H9 (cell line): Measurements from ENCODE around the gene ZNF718. TPM values are rescaled to one million over a fixed set of nuclear protein-coding genes. Genes with fewer than 3 reads are reported as not detected.

ENCODE experiments used
- DNase-seq: peaks from one replicate; pipeline ENCODE4 v3.0.0-alpha.2; 2017
- H2AFZ ChIP-seq: one replicate; pipeline ENCODE4 v1.6.1; 2013; ENCODE audit warnings: mild to moderate bottlenecking, low read length, control low read depth, moderate library complexity
- H2AK5ac ChIP-seq: 2 replicates; pipeline ENCODE4 v1.6.1; 2013; ENCODE audit warnings: low read length, control low read depth, mixed read lengths; ENCODE audit not compliant: insufficient read length
- H2BK120ac ChIP-seq: one replicate; pipeline ENCODE4 v1.6.1; 2013; ENCODE audit warnings: low read depth, mild to moderate bottlenecking, low read length, control low read depth, inconsistent platforms; ENCODE audit not compliant: poor library complexity, severe bottlenecking
- H2BK12ac ChIP-seq: 2 replicates; pipeline ENCODE4 v1.6.1; 2013; ENCODE audit warnings: low read length, control low read depth, mixed read lengths, low read depth; ENCODE audit not compliant: insufficient read length
- H2BK15ac ChIP-seq: 2 replicates; pipeline ENCODE4 v1.6.1; 2013; ENCODE audit warnings: low read depth, low read length, control low read depth
- H2BK20ac ChIP-seq: one replicate; pipeline ENCODE4 v1.6.1; 2013; ENCODE audit warnings: low read depth, mild to moderate bottlenecking, low read length, control low read depth, inconsistent platforms; ENCODE audit not compliant: poor library complexity, severe bottlenecking
- H2BK5ac ChIP-seq: 2 replicates; pipeline ENCODE4 v1.6.1; 2013; ENCODE audit warnings: low read length, control low read depth, mixed read lengths; ENCODE audit not compliant: insufficient read length
- H3K14ac ChIP-seq: 2 replicates; pipeline ENCODE4 v1.6.1; 2013; ENCODE audit warnings: low read length, control low read depth; ENCODE audit not compliant: insufficient read depth
- H3K18ac ChIP-seq: 2 replicates; pipeline ENCODE4 v1.6.1; 2013; ENCODE audit warnings: low read depth, mild to moderate bottlenecking, mixed read lengths, low read length, control low read depth; ENCODE audit not compliant: insufficient read length
- H3K23ac ChIP-seq: 2 replicates; pipeline ENCODE4 v1.6.1; 2013; ENCODE audit warnings: low read length, control low read depth, mixed read lengths, low read depth; ENCODE audit not compliant: insufficient read length
- H3K23me2 ChIP-seq: 2 replicates; pipeline ENCODE4 v1.6.1; 2013; ENCODE audit warnings: low read depth, mild to moderate bottlenecking, mixed read lengths, low read length, control low read depth; ENCODE audit not compliant: insufficient read length, poor library complexity, severe bottlenecking
- H3K27ac ChIP-seq: 2 replicates; pipeline ENCODE4 v1.5.1; 2013; ENCODE audit warnings: low read length, control low read depth, mixed read lengths, low read depth; ENCODE audit not compliant: insufficient read length
- H3K27me3 ChIP-seq: 2 replicates; pipeline ENCODE4 v1.6.1; 2013; ENCODE audit warnings: low read length, control low read depth, inconsistent platforms; ENCODE audit not compliant: insufficient read depth
- H3K4ac ChIP-seq: 2 replicates; pipeline ENCODE4 v1.6.1; 2013; ENCODE audit warnings: low read depth, mild to moderate bottlenecking, control low read depth, inconsistent platforms, low read length, moderate library complexity
- H3K4me1 ChIP-seq: 2 replicates; pipeline ENCODE4 v1.6.1; 2013; ENCODE audit warnings: low read length, control low read depth, inconsistent platforms; ENCODE audit not compliant: insufficient read depth
- H3K4me2 ChIP-seq: 2 replicates; pipeline ENCODE4 v1.6.1; 2013; ENCODE audit warnings: low read length, control low read depth, mixed read lengths; ENCODE audit not compliant: insufficient read length, insufficient read depth
- H3K56ac ChIP-seq: 2 replicates; pipeline ENCODE4 v1.6.1; 2013; ENCODE audit warnings: low read depth, mild to moderate bottlenecking, mixed read lengths, low read length, control low read depth; ENCODE audit not compliant: insufficient read length
- H3K79me1 ChIP-seq: 2 replicates; pipeline ENCODE4 v1.6.1; 2013; ENCODE audit warnings: low read depth, mild to moderate bottlenecking, moderate library complexity, low read length, control low read depth, inconsistent platforms; ENCODE audit not compliant: insufficient read depth, poor library complexity, severe bottlenecking
- H3K79me2 ChIP-seq: 2 replicates; pipeline ENCODE4 v1.6.1; 2013; ENCODE audit warnings: low read length, control low read depth, inconsistent platforms; ENCODE audit not compliant: insufficient read depth
- H3K9ac ChIP-seq: 2 replicates; pipeline ENCODE4 v1.6.1; 2013; ENCODE audit warnings: low read length, control low read depth, mixed read lengths; ENCODE audit not compliant: insufficient read length; ENCODE audit errors: extremely low read depth
- H3K9me3 ChIP-seq: one replicate; pipeline ENCODE4 v1.6.1; 2013; ENCODE audit warnings: low read depth, low read length, inconsistent platforms; ENCODE audit not compliant: control insufficient read depth
- H3T11ph ChIP-seq: one replicate; pipeline ENCODE4 v1.6.1; 2013; ENCODE audit warnings: mild to moderate bottlenecking, low read length, control low read depth, inconsistent platforms
- H4K20me1 ChIP-seq: one replicate; pipeline ENCODE4 v1.6.1; 2013; ENCODE audit not compliant: control insufficient read depth, insufficient read length, insufficient read depth
- H4K5ac ChIP-seq: 2 replicates; pipeline ENCODE4 v1.6.1; 2013; ENCODE audit warnings: low read depth, mild to moderate bottlenecking, mixed read lengths, low read length, control low read depth; ENCODE audit not compliant: insufficient read length
- H4K8ac ChIP-seq: replicated peaks from 2 replicates; pipeline ENCODE4 v1.6.1; 2013; ENCODE audit warnings: low read length, control low read depth, mixed read lengths, low read depth; ENCODE audit not compliant: insufficient read length
- H4K91ac ChIP-seq: 2 replicates; pipeline ENCODE4 v1.6.1; 2013; ENCODE audit warnings: low read depth, mild to moderate bottlenecking, moderate library complexity, mixed read lengths, low read length, control low read depth; ENCODE audit not compliant: insufficient read length
- H3K27ac Mint-ChIP-seq, 3 experiments: 2 replicates in 2 of 3; 3 replicates in 1 of 3; pipeline ENCODE4 v1.8.0; 2020 to 2021; ENCODE audit warnings: mixed read lengths in 3 of 3, mild to moderate bottlenecking in 1 of 3, moderate library complexity in 1 of 3
- H3K27me3 Mint-ChIP-seq: 2 replicates; pipeline ENCODE4 v1.8.0; 2021; ENCODE audit warnings: low read depth, mild to moderate bottlenecking, moderate library complexity, mixed read lengths
- H3K36me3 Mint-ChIP-seq, 3 experiments: 2 replicates in 2 of 3; 3 replicates in 1 of 3; pipeline ENCODE4 v1.8.0; 2020 to 2021; ENCODE audit warnings: low read depth in 3 of 3, mixed read lengths in 3 of 3; ENCODE audit not compliant: insufficient read depth in 1 of 3
- H3K4me1 Mint-ChIP-seq, 2 experiments: 2 replicates each; pipeline ENCODE4 v1.8.0; 2020; ENCODE audit warnings: mixed read lengths in 2 of 2
- H3K4me3 Mint-ChIP-seq, 2 experiments: 2 replicates in 1 of 2; 3 replicates in 1 of 2; pipeline ENCODE4 v1.8.0; 2020 to 2021; ENCODE audit warnings: mild to moderate bottlenecking in 2 of 2, mixed read lengths in 2 of 2, moderate library complexity in 1 of 2
- H3K9me3 Mint-ChIP-seq, 2 experiments: 2 replicates in 1 of 2; 3 replicates in 1 of 2; pipeline ENCODE4 v1.8.0; 2020; ENCODE audit warnings: mild to moderate bottlenecking in 2 of 2, mixed read lengths in 2 of 2, moderate library complexity in 1 of 2
- CTCF ChIP-seq: fragments of 200-600 bp; sonication (generic); conservative IDR thresholded peaks from 3 replicates; pipeline ENCODE4 v1.8.0; 2021; ENCODE audit warnings: antibody characterized with exemption, mild to moderate bottlenecking
- WGBS: extraction: QIAGEN DNeasy Blood & Tissue Kit; methylation state at CpG from one replicate; pipeline ENCODE4 v1.1.7; 2013; ENCODE audit warnings: missing lambda C conversion rate, low lambda C conversion rate, mixed read lengths; ENCODE audit not compliant: insufficient read length; ENCODE audit errors: extremely low coverage; 5-methylcytosine and 5-hydroxymethylcytosine counted together
- total RNA-seq: library from RNA; stranded (reverse); gene quantifications from 2 replicates; pipeline ENCODE4 v1.2.1, GENCODE V29; 2021

ZNF718 gene
- total RNA-seq, 1 experiment from 2014 or later: 12.5 TPM

GRCh38 chr4:146621-147020, 22.3 kb downstream of the ZNF718 start:
- H2AK5ac ChIP-seq: no peak overlapping the region
- H3K4me1 ChIP-seq: no peaks in the 10 kb centered on the region
- Mint-ChIP-seq H3K27me3 (no peaks in the 10 kb centered on the region), H3K9me3 (peaks cover 80 to 90% of the 10 kb centered on the region in 2 experiments), H3K27ac (no peak overlapping the region), H3K4me1 (no peaks in the 10 kb centered on the region), H3K4me3 (no peak overlapping the region), H3K36me3 (peaks cover 84 to 88% (median 84%) of the 10 kb centered on the region in 3 experiments)
- H3K14ac ChIP-seq: no peak overlapping the region
- H2BK5ac ChIP-seq: no peak overlapping the region
- no peak overlapping the region for H3T11ph ChIP-seq
- H3K79me1 ChIP-seq: no peaks in the 10 kb centered on the region
- H3K23me2 ChIP-seq: no peaks in the 10 kb centered on the region
- H3K79me2 ChIP-seq: peaks cover 11% of the 10 kb centered on the region; the same call in 1 of the 2 replicates
- H2BK15ac ChIP-seq: no peak overlapping the region
- no peak overlapping the region for H3K9ac ChIP-seq
- no peak overlapping the region for H3K27ac ChIP-seq
- DNase-seq: no peak
- no peak overlapping the region for H2AFZ ChIP-seq
- no peaks in the 10 kb centered on the region for H4K20me1 ChIP-seq
- no peak overlapping the region for H4K8ac ChIP-seq
- no peak overlapping the region for H4K91ac ChIP-seq
- no CpG with 5 or more reads among the region's 1 CpG for WGBS
- H3K56ac ChIP-seq: no peak overlapping the region
- no peak overlapping the region for H3K4me2 ChIP-seq
- H2BK120ac ChIP-seq: no peak overlapping the region
- H3K23ac ChIP-seq: no peak overlapping the region
- H2BK12ac ChIP-seq: no peak overlapping the region
- H2BK20ac ChIP-seq: no peak overlapping the region
- peaks cover 21% of the 10 kb centered on the region for H3K9me3 ChIP-seq
- H3K27me3 ChIP-seq: no peaks in the 10 kb centered on the region
- H4K5ac ChIP-seq: no peak overlapping the region
- no peak for TF ChIP-seq CTCF
- H3K4ac ChIP-seq: no peak overlapping the region
- no peak overlapping the region for H3K18ac ChIP-seq
